ENCODE measurements around the gene AGAP1. TPM values are rescaled to one million over a fixed set of nuclear protein-coding genes. Genes with fewer than 3 reads are reported as not detected.
A peak's percentile ranks its signal among the peaks of the same experiment; 100 is the strongest.

The AGAP1 gene
- total and polyA plus RNA-seq, 4 donors: 36.1 to 79.4 (median 52.6) TPM

DNA sequence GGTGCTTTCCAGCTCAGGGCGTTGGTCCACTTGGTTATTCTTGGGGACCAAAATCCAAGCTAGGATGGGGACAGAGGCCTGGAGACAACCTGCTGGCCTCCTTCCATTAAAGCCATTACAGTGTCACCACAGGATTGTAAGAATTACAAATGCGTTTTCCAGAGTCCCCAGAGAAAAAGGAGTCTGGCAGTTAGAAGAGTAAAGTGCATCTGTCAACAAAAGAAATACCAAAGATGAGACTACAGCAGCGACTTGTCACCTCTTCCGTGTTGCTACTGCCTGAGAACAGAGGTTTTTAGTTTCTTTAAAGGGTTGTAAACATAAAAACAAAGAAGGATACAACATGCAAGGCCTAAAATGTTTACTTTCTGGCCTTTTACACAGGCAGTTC, 235.7 kb downstream of the AGAP1 start:
- H3K36me3 ChIP-seq (ENCODE audit: control insufficient read depth, insufficient read depth, low read length): peaks cover 13% of the 10 kb centered on the region
- 45% methylated on average over 2 of the region's 4 CpGs for WGBS (ENCODE audit: insufficient coverage)
- peak in 2 of 6 donors; percentile 41 to 72 for DNase-seq (ENCODE audit: low read depth in 4 of 6, low spot score in 6 of 6)
- H3K4me1 ChIP-seq (ENCODE audit: control insufficient read depth, insufficient read depth, low read length): peaks cover 36% of the 10 kb centered on the region
- no peaks in the 10 kb centered on the region for H3K27me3 ChIP-seq (ENCODE audit: control insufficient read depth, insufficient read depth, low read length)
- no peaks in the 10 kb centered on the region for H3K9me3 ChIP-seq (ENCODE audit: control insufficient read depth, insufficient read depth, low read length)
- H3K27ac ChIP-seq (ENCODE audit: low read depth, low read length): peak overlapping the region; percentile 45
- no peak overlapping the region for H3K4me3 ChIP-seq (ENCODE audit: low read depth, low read length)

DNA sequence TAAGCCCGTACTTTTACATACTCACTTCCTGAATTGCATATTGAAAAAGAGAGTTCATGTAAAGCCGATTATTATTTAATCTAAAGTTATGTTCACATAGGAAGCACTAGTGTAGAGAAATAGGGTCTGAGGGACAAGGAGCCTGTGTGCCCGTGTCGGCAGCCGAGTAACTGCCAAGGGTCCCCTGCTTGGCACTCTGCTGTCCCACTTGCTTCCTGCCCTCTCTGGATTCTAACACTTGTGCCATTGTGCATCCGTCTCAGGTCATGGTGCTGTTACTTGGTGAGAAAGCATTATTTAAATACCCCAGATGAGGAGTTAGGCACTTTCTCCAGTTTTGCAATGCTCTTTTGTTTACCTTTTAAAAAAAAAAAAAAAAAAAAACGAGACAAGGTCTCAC, 236.3 kb downstream of the AGAP1 start:
- Histone ChIP-seq H3K27me3 (ENCODE audit: control insufficient read depth, insufficient read depth, low read length) (no peaks in the 10 kb centered on the region), H3K4me3 (ENCODE audit: low read depth, low read length) (no peak overlapping the region), H3K27ac (ENCODE audit: low read depth, low read length) (peak overlapping the region; percentile 45), H3K9me3 (ENCODE audit: control insufficient read depth, insufficient read depth, low read length) (no peaks in the 10 kb centered on the region), H3K36me3 (ENCODE audit: control insufficient read depth, insufficient read depth, low read length) (peaks cover 13% of the 10 kb centered on the region), H3K4me1 (ENCODE audit: control insufficient read depth, insufficient read depth, low read length) (peaks cover 32% of the 10 kb centered on the region)
- DNase-seq (ENCODE audit: low read depth in 4 of 6, low spot score in 6 of 6): peak in 2 of 6 donors; percentile 54 to 60
- 40% methylated on average over 1 of the region's 7 CpGs for WGBS (ENCODE audit: insufficient coverage)

DNA sequence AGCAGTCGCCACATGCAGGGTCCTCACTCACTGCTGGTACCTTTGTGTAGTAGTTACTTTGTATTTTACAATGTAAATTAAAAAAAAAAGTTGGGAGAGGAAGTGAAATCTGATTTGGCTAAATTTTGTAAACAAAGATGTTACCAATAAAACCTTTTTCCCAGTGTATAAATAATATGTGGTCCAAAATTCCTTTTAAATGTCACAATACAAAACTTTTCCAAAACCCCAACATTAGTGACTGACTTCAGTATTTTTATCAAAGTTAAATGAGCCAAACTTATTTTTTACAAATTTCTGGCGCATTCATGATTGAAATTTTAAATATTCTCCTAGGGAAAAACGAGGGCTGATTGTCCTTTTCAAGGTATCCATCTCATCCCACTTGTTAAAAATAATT, 239.9 kb downstream of the AGAP1 start:
- Histone ChIP-seq H3K4me1 (ENCODE audit: control insufficient read depth, insufficient read depth, low read length) (peaks cover 23% of the 10 kb centered on the region), H3K36me3 (ENCODE audit: control insufficient read depth, insufficient read depth, low read length) (peaks cover 18% of the 10 kb centered on the region), H3K27me3 (ENCODE audit: control insufficient read depth, insufficient read depth, low read length) (no peaks in the 10 kb centered on the region), H3K4me3 (ENCODE audit: low read depth, low read length) (no peak overlapping the region), H3K9me3 (ENCODE audit: control insufficient read depth, insufficient read depth, low read length) (no peaks in the 10 kb centered on the region), H3K27ac (ENCODE audit: low read depth, low read length) (no peak overlapping the region)
- no CpG with 5 or more reads among the region's 3 CpGs for WGBS (ENCODE audit: insufficient coverage)
- no peak for DNase-seq (ENCODE audit: low read depth in 4 of 6, low spot score in 6 of 6)

DNA sequence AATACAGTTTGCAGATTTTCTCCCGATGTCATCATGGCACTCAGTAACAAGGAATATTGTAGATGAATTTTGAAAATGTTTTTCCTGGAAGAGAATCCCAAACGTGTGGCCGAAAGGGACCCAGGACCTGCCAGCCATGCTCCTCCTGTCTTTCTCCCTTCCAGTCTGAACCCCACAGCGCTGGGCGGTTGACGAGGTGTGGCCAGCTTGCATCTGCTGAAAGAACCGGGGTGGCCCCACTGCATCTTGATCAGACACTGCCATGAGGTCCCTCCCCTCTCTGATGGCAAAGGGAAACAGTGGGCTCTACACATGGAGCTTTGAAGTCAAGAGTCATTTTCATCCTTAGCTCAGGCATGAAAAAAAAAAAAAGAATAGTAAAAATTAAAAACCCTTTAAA, 240.3 kb downstream of the AGAP1 start:
- Histone ChIP-seq H3K4me1 (ENCODE audit: control insufficient read depth, insufficient read depth, low read length) (peaks cover 19% of the 10 kb centered on the region), H3K9me3 (ENCODE audit: control insufficient read depth, insufficient read depth, low read length) (no peaks in the 10 kb centered on the region), H3K36me3 (ENCODE audit: control insufficient read depth, insufficient read depth, low read length) (peaks cover 16% of the 10 kb centered on the region), H3K27me3 (ENCODE audit: control insufficient read depth, insufficient read depth, low read length) (no peaks in the 10 kb centered on the region), H3K4me3 (ENCODE audit: low read depth, low read length) (no peak overlapping the region), H3K27ac (ENCODE audit: low read depth, low read length) (no peak overlapping the region)
- WGBS (ENCODE audit: insufficient coverage): 82% methylated on average over 4 of the region's 7 CpGs
- no peak for DNase-seq (ENCODE audit: low read depth in 4 of 6, low spot score in 6 of 6)

DNA sequence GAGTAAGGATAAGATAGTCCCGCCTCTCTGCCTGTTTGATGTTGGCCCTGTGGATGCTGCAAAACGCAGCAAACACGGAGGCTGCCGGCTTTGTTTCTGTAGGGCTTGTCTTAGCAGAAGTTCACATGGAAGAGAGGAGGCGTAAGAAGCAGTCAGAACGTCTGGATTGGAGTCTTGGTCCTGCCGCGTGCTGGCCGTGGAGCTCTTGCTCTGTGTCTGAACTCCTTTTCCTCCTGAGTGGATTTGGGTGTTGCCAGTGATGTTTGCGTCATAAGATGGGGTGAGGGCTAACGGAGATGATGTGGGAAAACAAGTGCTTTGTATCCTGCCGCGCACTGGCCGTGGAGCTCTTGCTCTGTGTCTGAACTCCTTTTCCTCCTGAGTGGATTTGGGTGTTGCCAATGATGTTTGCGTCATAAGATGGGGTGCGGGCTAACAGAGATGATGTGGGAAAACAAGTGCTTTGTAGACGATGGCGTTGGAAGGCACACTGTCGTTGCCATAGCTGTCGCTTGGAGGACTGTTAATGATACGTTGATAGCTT, 240.9 kb downstream of the AGAP1 start:
- DNase-seq (ENCODE audit: low read depth in 4 of 6, low spot score in 6 of 6): peak in 1 of 6 donors; percentile 78
- peaks cover 20% of the 10 kb centered on the region for H3K36me3 ChIP-seq (ENCODE audit: control insufficient read depth, insufficient read depth, low read length)
- peaks cover 18% of the 10 kb centered on the region for H3K4me1 ChIP-seq (ENCODE audit: control insufficient read depth, insufficient read depth, low read length)
- no peak overlapping the region for H3K27ac ChIP-seq (ENCODE audit: low read depth, low read length)
- no peaks in the 10 kb centered on the region for H3K27me3 ChIP-seq (ENCODE audit: control insufficient read depth, insufficient read depth, low read length)
- WGBS (ENCODE audit: insufficient coverage): 80% methylated on average over 16 of the region's 21 CpGs
- H3K4me3 ChIP-seq (ENCODE audit: low read depth, low read length): no peak overlapping the region
- H3K9me3 ChIP-seq (ENCODE audit: control insufficient read depth, insufficient read depth, low read length): no peaks in the 10 kb centered on the region

DNA sequence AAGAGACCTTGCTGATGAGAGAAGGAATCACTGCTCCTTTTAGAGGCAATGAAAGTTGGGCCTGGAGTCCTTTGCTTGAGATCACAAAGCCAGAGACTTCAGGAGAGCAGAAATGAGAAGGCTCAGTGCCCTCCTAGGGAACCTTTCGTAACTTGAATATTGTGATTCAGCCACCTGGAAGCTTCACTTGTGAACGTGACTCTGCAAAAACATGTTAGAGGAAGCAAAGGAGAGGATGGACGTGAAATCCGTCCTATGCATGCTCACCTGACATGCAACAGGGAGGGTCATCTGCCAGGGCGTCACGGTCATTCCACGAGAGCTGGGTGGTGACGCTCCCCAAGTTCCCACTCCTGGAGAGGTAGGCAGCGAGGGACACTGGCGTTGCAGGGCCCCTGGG, 243.6 kb downstream of the AGAP1 start:
- Histone ChIP-seq H3K36me3 (ENCODE audit: control insufficient read depth, insufficient read depth, low read length) (peaks cover 25% of the 10 kb centered on the region), H3K9me3 (ENCODE audit: control insufficient read depth, insufficient read depth, low read length) (no peaks in the 10 kb centered on the region), H3K27me3 (ENCODE audit: control insufficient read depth, insufficient read depth, low read length) (no peaks in the 10 kb centered on the region), H3K4me1 (ENCODE audit: control insufficient read depth, insufficient read depth, low read length) (peaks cover 12% of the 10 kb centered on the region), H3K27ac (ENCODE audit: low read depth, low read length) (no peak overlapping the region), H3K4me3 (ENCODE audit: low read depth, low read length) (no peak overlapping the region)
- no peak for DNase-seq (ENCODE audit: low read depth in 4 of 6, low spot score in 6 of 6)
- WGBS (ENCODE audit: insufficient coverage): 89% methylated on average over 10 of the region's 10 CpGs

DNA sequence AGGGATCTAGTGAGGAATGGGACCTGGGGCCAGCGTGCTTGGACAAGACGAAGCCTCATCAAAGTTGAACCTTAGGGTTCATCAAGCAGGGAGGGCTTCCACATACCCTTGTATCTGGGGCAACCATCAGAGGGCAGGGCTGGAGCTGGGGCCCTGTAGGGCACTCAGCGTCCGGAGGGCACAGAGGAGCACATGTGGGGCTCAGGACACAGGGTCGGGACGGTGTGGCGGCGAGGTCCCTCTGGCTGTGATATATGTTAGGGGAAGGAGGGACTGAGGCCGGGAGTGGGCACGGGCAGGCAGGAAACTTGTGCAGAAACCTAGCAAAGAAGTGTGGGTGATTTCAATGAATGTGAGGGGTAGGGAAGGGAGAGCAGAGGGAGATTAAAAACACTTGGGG, 244.0 kb downstream of the AGAP1 start:
- H3K36me3 ChIP-seq (ENCODE audit: control insufficient read depth, insufficient read depth, low read length): peaks cover 21% of the 10 kb centered on the region
- H3K9me3 ChIP-seq (ENCODE audit: control insufficient read depth, insufficient read depth, low read length): no peaks in the 10 kb centered on the region
- H3K27me3 ChIP-seq (ENCODE audit: control insufficient read depth, insufficient read depth, low read length): no peaks in the 10 kb centered on the region
- H3K4me3 ChIP-seq (ENCODE audit: low read depth, low read length): no peak overlapping the region
- WGBS (ENCODE audit: insufficient coverage): over 99% methylated on average over 10 of the region's 10 CpGs
- DNase-seq (ENCODE audit: low read depth in 4 of 6, low spot score in 6 of 6): no peak
- H3K4me1 ChIP-seq (ENCODE audit: control insufficient read depth, insufficient read depth, low read length): peaks cover 8% of the 10 kb centered on the region
- no peak overlapping the region for H3K27ac ChIP-seq (ENCODE audit: low read depth, low read length)

DNA sequence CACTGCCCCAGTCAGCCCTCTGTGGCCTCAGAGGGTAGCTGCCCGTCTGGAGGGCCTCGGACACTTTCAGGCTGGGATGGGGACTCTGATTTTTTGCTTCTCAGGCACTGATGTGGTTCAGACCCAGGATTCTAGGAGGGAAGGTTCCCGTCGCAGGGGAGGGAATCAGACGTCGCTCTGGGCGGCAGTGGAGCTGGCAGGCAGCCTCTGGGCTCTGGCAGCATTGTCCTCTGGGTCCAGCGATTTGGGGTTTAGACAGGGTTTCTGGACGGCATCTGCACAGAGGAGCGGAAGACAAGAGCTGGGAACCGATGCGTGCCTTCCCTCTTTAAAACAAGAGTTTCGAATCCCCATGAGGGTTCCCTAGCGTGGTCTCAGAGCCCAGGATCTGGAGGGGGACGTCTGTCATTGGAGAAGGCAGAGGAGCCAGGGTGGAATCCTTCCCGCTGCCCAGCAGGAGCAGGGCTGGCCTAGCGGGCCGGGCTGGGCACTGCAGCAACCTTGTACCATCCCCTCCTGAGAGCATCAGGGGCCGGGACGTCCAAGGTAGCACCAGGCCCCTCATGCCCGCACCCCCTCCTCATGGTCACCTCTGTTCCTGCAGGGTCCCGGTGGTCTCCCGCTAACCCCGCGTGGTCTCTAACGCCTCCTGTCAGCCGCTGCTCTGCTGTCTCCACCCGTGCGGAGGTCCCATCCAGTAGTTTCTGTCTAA, 246.0 kb downstream of the AGAP1 start:
- H3K27me3 ChIP-seq (ENCODE audit: control insufficient read depth, insufficient read depth, low read length): no peaks in the 10 kb centered on the region
- peaks cover 8% of the 10 kb centered on the region for H3K4me1 ChIP-seq (ENCODE audit: control insufficient read depth, insufficient read depth, low read length)
- WGBS (ENCODE audit: insufficient coverage): 84% methylated on average over 25 of the region's 29 CpGs
- no peak for DNase-seq (ENCODE audit: low read depth in 4 of 6, low spot score in 6 of 6)
- no peaks in the 10 kb centered on the region for H3K9me3 ChIP-seq (ENCODE audit: control insufficient read depth, insufficient read depth, low read length)
- H3K4me3 ChIP-seq (ENCODE audit: low read depth, low read length): no peak overlapping the region
- peaks cover 28% of the 10 kb centered on the region for H3K36me3 ChIP-seq (ENCODE audit: control insufficient read depth, insufficient read depth, low read length)
- no peak overlapping the region for H3K27ac ChIP-seq (ENCODE audit: low read depth, low read length)

DNA sequence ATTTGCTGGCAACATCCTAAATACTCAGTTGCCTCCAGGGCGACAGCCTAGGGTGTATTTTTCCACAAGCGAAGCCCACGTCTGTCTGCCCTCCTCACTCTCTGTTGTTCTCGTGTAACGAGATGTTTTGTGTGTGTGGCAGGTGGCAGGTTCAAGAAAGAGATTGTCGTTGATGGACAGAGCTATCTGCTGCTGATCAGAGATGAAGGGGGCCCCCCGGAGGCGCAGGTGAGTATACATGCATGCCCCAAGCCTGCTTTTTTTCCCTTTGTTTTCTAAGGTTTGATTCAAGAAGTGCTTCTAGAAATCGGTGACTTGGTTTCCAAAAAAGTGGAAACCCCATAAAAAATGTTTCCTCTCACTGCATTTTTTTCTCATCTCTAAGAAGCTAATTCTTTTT, 247.0 kb downstream of the AGAP1 start:
- 24% methylated on average over 4 of the region's 9 CpGs for WGBS (ENCODE audit: insufficient coverage)
- Histone ChIP-seq H3K4me1 (ENCODE audit: control insufficient read depth, insufficient read depth, low read length) (peaks cover 8% of the 10 kb centered on the region), H3K27ac (ENCODE audit: low read depth, low read length) (no peak overlapping the region), H3K4me3 (ENCODE audit: low read depth, low read length) (no peak overlapping the region), H3K9me3 (ENCODE audit: control insufficient read depth, insufficient read depth, low read length) (no peaks in the 10 kb centered on the region), H3K36me3 (ENCODE audit: control insufficient read depth, insufficient read depth, low read length) (peaks cover 28% of the 10 kb centered on the region), H3K27me3 (ENCODE audit: control insufficient read depth, insufficient read depth, low read length) (no peaks in the 10 kb centered on the region)
- peak in 2 of 6 donors; percentile 25 to 69 for DNase-seq (ENCODE audit: low read depth in 4 of 6, low spot score in 6 of 6)

DNA sequence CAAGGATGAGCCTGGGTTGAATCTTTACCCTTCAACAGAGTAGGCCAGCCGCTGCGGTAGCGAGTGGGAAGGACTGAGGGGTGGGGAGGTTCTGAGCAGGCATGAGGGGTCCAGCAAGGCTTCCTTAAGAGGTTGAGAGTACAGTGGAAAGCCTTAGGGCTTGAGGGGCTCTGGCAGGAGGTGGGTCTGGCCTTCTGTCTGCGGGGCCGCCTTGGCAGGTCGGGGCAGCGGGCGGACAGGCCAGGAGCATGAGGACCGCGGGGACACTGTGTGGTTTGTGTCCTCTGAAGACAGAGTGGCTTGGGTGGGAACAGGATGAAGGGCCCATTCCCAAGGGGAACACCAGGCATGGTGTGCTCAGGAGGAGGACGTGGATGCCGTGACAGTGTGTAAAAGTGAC, 250.3 kb downstream of the AGAP1 start:
- H3K27ac ChIP-seq (ENCODE audit: low read depth, low read length): no peak overlapping the region
- WGBS (ENCODE audit: insufficient coverage): 96% methylated on average over 12 of the region's 12 CpGs

More for the DNA sequence above, 250.3 kb downstream of the AGAP1 start:
- Histone ChIP-seq H3K4me3 (ENCODE audit: low read depth, low read length) (no peak overlapping the region), H3K4me1 (ENCODE audit: control insufficient read depth, insufficient read depth, low read length) (peaks cover 12% of the 10 kb centered on the region), H3K36me3 (ENCODE audit: control insufficient read depth, insufficient read depth, low read length) (peaks cover 34% of the 10 kb centered on the region), H3K27me3 (ENCODE audit: control insufficient read depth, insufficient read depth, low read length) (no peaks in the 10 kb centered on the region), H3K9me3 (ENCODE audit: control insufficient read depth, insufficient read depth, low read length) (no peaks in the 10 kb centered on the region)
- no peak for DNase-seq (ENCODE audit: low read depth in 4 of 6, low spot score in 6 of 6)

All from spinal cord (tissue), 10 donors.